Right lobe of liver (tissue), 6 donors: ENCODE measurements around the gene MAML2. TPM values are rescaled to one million over a fixed set of nuclear protein-coding genes. Genes with fewer than 3 reads are reported as not detected.

ENCODE experiments used
- ATAC-seq, 4 donors: fragments of 200-7000 bp; cut with Tn5 transposase; one replicate each; pipeline ENCODE4 v1.9.1; 2020; ENCODE audit warnings: mild to moderate bottlenecking in 4 of 4, moderate library complexity in 4 of 4
- DNase-seq, 3 donors: peaks; one replicate each; pipeline ENCODE4 v3.0.0-alpha.2; 2020
- H3K27ac ChIP-seq, 3 donors: fragments of 200-600 bp; one replicate each; pipeline ENCODE4 v1.8.0; 2022
- H3K27me3 ChIP-seq, 2 donors: fragments of 200-600 bp; one replicate each; pipeline ENCODE4 v1.8.0; 2022
- H3K36me3 ChIP-seq, 4 donors: fragments of 200-600 bp; sonication (generic) in 1 of 4; one replicate each; pipeline versions ENCODE4 v1.5.1 to v1.8.0; 2017 to 2022; ENCODE audit warnings: control low read depth in 1 of 4
- H3K4me1 ChIP-seq, 4 donors: fragments of 200-600 bp; sonication (generic) in 1 of 4; one replicate each; pipeline versions ENCODE4 v1.5.1 to v1.8.0; 2017 to 2022; ENCODE audit warnings: control low read depth in 1 of 4
- H3K4me3 ChIP-seq, 3 donors: fragments of 200-600 bp; one replicate each; pipeline ENCODE4 v1.8.0; 2022
- H3K9me3 ChIP-seq, 4 donors: fragments of 200-600 bp; sonication (generic) in 1 of 4; one replicate each; pipeline versions ENCODE4 v1.5.1 to v1.8.0; 2017 to 2022; ENCODE audit warnings: control low read depth in 1 of 4
- POLR2A ChIP-seq: fragments of 450-650 bp; IDR thresholded peaks from one replicate; pipeline ENCODE4 v1.6.1; 2017; ENCODE audit warnings: antibody characterized with exemption, mild to moderate bottlenecking
- WGBS: methylation state at CpG from one replicate; pipeline ENCODE4 v1.1.6; 2018; ENCODE audit warnings: low coverage, low lambda C conversion rate; ENCODE audit not compliant: insufficient coverage; ENCODE audit errors: missing lambda C conversion rate; 5-methylcytosine and 5-hydroxymethylcytosine counted together
- intact Hi-C, 2 donors: fragments of 100-400 bp; cut with DNase I; formaldehyde crosslinking; loops; one replicate each; pipeline versions ENCODE4 v1.11.2 to v1.14.1; 2022
- total RNA-seq, 6 experiments: library from RNA; depleted of rRNA in 2 of 6; stranded (reverse); fragments of >200 nt in 2 of 6; fragmentation: NEBNext Ultra II Directional in 3 of 6; extraction: Animal tissue kit (Norgen Biotek cat#: 25700) in 3 of 6; gene quantifications; one replicate each; pipeline versions ENCODE4 v1.1.0 to v1.2.4, GENCODE V29; 2016 to 2023
- TF ChIP-seq, protein P1 (sequence below), 4 donors: fragments of 200-600 bp in 3 of 4; fragments of 450-650 bp in 1 of 4; IDR thresholded peaks; one replicate each; pipeline versions ENCODE4 v1.5.1 to v1.8.0; 2016 to 2022; ENCODE audit warnings: antibody characterized with exemption in 4 of 4, mild to moderate bottlenecking in 2 of 4
- donor health status: DM: no; HTN: yes; CAD: no.
- donor health status: DM: no; HTN: no; CAD: no.
- donor health status: DM: no; HTN: no; CAD: no.
- donor health status: DM: no; HTN: yes; CAD: no.
- donor health status: DM: no; HTN: yes; CAD: no.

MAML2 gene
- total RNA-seq, 6 experiments from 2014 or later = 0.92 to 2.3 (median 1.9) TPM

DNA sequence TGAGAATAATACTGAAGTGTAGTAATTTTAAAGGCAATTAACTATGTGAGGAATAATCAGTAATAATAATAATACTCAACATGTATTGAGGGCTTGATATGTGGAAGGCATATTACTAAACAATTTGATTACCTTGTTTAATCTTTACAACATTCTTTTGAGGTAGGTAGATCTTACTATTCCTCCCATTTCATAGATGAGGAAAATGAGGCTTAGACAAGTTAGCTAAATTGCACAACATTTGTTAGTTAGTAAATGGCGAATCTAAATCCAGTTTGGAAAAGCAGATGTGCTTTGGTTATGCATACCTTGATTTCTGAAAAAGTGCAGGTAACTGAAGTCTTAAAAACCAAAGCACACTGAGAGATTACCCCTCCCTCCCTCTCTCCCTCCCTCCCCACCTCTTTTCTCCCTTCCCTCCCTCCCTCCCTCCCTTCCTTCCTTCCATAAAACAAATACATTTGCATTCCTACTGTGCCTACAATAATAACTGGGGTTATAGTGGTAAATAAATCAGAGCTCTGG lies 326.0 kb downstream of the MAML2 start:
- Histone ChIP-seq H3K4me1 (no peaks in the 10 kb centered on the region), H3K9me3 (no peaks in the 10 kb centered on the region), H3K4me3 (no peak overlapping the region), H3K27me3 (no peaks in the 10 kb centered on the region), H3K36me3 (no peaks in the 10 kb centered on the region), H3K27ac (no peak overlapping the region)
- intact Hi-C loops = no loop called here
- TF ChIP-seq, protein P1, sequence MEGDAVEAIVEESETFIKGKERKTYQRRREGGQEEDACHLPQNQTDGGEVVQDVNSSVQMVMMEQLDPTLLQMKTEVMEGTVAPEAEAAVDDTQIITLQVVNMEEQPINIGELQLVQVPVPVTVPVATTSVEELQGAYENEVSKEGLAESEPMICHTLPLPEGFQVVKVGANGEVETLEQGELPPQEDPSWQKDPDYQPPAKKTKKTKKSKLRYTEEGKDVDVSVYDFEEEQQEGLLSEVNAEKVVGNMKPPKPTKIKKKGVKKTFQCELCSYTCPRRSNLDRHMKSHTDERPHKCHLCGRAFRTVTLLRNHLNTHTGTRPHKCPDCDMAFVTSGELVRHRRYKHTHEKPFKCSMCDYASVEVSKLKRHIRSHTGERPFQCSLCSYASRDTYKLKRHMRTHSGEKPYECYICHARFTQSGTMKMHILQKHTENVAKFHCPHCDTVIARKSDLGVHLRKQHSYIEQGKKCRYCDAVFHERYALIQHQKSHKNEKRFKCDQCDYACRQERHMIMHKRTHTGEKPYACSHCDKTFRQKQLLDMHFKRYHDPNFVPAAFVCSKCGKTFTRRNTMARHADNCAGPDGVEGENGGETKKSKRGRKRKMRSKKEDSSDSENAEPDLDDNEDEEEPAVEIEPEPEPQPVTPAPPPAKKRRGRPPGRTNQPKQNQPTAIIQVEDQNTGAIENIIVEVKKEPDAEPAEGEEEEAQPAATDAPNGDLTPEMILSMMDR (IDR thresholded peaks at IDR 0.05) = no peak
- TF ChIP-seq POLR2A = no peak
- WGBS = 64% methylated on average over 1 of the region's 1 CpG
- no peak for DNase-seq
- no peak for ATAC-seq

DNA sequence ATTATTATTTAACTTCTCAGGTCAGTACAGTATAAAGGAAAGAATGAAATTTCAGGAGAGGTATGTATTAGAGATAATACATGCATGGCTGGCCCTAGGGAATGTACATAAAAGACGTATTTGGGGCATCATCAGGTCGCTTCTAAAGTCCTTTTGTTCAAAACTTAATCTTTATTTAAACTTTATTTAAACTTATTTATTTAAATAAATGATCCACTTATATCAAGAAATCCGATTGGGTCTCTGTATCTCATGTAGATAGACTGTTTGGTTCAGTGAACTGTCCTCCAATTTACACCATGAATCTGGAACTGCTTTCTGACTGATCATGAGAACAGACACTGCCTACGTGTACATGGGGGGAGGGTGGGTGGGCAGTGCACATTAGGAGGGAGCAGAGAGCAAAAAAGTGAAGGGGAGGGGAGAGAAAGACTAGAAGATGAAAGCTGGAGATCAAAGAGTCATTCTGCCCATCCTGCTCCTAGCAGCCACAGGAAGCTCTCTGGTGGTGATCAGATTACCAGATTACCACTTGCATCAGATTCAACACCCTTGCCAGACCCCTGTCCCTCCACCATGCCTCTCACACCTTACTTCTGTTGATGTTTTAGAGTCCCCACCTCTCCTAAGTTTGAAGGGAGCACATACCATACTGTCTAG lies 327.0 kb downstream of the MAML2 start:
- Histone ChIP-seq H3K4me3 (no peak overlapping the region), H3K9me3 (no peaks in the 10 kb centered on the region), H3K36me3 (no peaks in the 10 kb centered on the region), H3K27ac (no peak overlapping the region), H3K4me1 (no peaks in the 10 kb centered on the region), H3K27me3 (no peaks in the 10 kb centered on the region)
- TF ChIP-seq POLR2A = no peak
- TF ChIP-seq, protein P1 (IDR thresholded peaks at IDR 0.05) = no peak
- WGBS = 49% methylated on average over 4 of the region's 4 CpGs
- no peak for ATAC-seq
- intact Hi-C loops = no loop called here
- no peak for DNase-seq

DNA sequence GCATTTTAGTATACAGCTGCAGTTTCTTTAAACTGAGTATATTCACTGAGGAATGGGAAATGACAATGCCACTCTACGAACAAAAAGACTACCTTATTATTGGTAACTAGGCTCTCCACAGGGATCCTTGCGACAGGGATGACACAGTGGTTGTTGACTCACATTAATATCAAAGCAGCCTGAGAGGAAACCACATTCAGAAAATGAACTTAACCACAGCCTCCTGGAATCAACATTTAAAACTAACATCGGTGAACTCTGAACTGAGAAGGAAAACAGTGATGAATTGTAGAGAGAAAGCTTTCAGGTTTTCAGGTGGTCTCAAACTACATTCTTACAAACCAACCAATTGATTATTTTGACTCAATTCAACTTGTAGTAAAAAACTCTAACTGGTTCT lies 328.8 kb downstream of the MAML2 start:
- intact Hi-C loops = no loop called here
- Histone ChIP-seq H3K9me3 (no peaks in the 10 kb centered on the region), H3K4me1 (no peaks in the 10 kb centered on the region), H3K27ac (no peak overlapping the region), H3K36me3 (no peaks in the 10 kb centered on the region), H3K27me3 (no peaks in the 10 kb centered on the region), H3K4me3 (no peak overlapping the region)
- TF ChIP-seq, protein P1 (IDR thresholded peaks at IDR 0.05) = no peak
- TF ChIP-seq POLR2A = no peak
- 23% methylated on average over 3 of the region's 3 CpGs for WGBS
- no peak for ATAC-seq
- DNase-seq = no peak

DNA sequence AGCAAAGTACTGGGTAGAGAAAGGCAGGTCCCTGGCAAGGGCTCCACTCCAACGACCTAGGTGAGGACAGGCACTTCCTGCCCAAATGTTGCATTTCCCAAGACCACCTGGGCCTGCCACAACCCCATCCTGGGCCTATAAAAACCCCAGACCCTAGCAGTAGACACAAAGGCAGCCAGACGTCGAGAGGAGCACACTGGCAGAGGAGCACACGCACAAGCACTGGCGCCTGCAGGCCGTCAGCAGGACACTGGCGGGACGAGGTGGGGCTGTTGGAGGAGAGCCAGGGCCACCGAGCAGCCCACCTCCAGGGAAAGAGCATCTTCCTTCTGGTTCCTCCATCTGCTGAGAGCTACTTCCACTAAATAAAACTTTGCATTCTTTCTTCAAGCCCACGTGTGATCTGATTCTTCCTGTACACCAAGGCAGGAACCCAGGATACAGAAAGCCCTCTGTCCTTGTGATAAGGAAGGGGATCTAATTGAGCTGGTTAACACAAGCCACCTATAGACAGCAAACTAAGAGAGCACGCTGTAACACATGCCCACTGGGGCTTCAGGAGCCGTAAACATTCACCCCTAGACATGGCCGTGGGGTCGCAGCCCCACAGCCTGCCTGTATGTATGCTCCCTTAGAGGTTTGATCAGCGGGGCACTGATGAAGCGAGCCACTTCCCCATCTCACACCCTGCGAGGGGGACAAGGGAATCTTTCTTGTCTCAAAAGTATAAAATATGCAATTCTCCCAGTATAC lies 329.4 kb downstream of the MAML2 start:
- TF ChIP-seq POLR2A = no peak
- TF ChIP-seq, protein P1 (IDR thresholded peaks at IDR 0.05) = no peak
- H3K27ac ChIP-seq = no peak overlapping the region
- no peak for DNase-seq

More for the DNA sequence above, 329.4 kb downstream of the MAML2 start:
- H3K9me3 ChIP-seq = no peaks in the 10 kb centered on the region
- no peak overlapping the region for H3K4me3 ChIP-seq
- H3K27me3 ChIP-seq = no peaks in the 10 kb centered on the region
- H3K36me3 ChIP-seq = no peaks in the 10 kb centered on the region
- no peak for ATAC-seq
- 44% methylated on average over 3 of the region's 17 CpGs for WGBS
- intact Hi-C loops = no loop called here
- H3K4me1 ChIP-seq = no peaks in the 10 kb centered on the region
